PC-9 (cell line): Measurements from ENCODE around the gene NEBL. TPM values are rescaled to one million over a fixed set of nuclear protein-coding genes. Genes with fewer than 3 reads are reported as not detected.

Source experiments
- BruUV-seq: library from RNA; stranded (reverse); fragments of 400-500 nt; replicated peaks from 2 replicates; lab custom pipeline; 2021; lab: Mats Ljungman, UMichigan
- CTCF ChIA-PET: fragments of 300-600 bp; sonication (Branson Sonifier 250); formaldehyde crosslinking; loops from one replicate; lab custom pipeline; 2022; ENCODE audit warnings: antibody characterized with exemption; lab: Charles Lee
- POLR2A ChIA-PET: fragments of 300-600 bp; sonication (Branson Sonifier 250); formaldehyde crosslinking; loops from one replicate; lab custom pipeline; 2022; ENCODE audit warnings: antibody characterized with exemption; ENCODE audit not compliant: unreplicated experiment; lab: Charles Lee
- DNase-seq, 2 experiments: peaks; one replicate each; pipeline versions ENCODE4 v3.0.0 to v3.0.0-alpha.2; 2015 to 2022; ENCODE audit warnings: mixed read lengths in 1 of 2
- H2AFZ ChIP-seq: fragments of 200-600 bp; sonication (generic); 2 replicates; pipeline ENCODE4 v1.8.1; 2017; ENCODE audit warnings: antibody characterized with exemption
- H3F3A ChIP-seq: fragments of 200-600 bp; sonication (generic); 2 replicates; pipeline ENCODE4 v1.8.1; 2017; ENCODE audit warnings: antibody characterized with exemption, mild to moderate bottlenecking, low read depth; ENCODE audit not compliant: insufficient read depth
- H3K27ac ChIP-seq: fragments of 200-600 bp; sonication (generic); 2 replicates; pipeline ENCODE4 v1.6.1; 2016; ENCODE audit warnings: mixed run types
- H3K27me3 ChIP-seq: fragments of 200-600 bp; sonication (generic); 2 replicates; pipeline ENCODE4 v1.6.1; 2016; ENCODE audit warnings: low read depth, mixed run types; ENCODE audit not compliant: insufficient read depth
- H3K36me3 ChIP-seq: fragments of 200-600 bp; sonication (generic); 2 replicates; pipeline ENCODE4 v1.6.1; 2016; ENCODE audit warnings: low read depth, mixed run types
- H3K4me1 ChIP-seq: fragments of 200-600 bp; sonication (generic); replicated peaks from 2 replicates; pipeline ENCODE4 v1.6.1; 2016; ENCODE audit warnings: mixed run types; ENCODE audit not compliant: insufficient read depth
- H3K4me2 ChIP-seq: fragments of 200-600 bp; sonication (generic); 2 replicates; pipeline ENCODE4 v1.6.1; 2017; ENCODE audit warnings: mixed run types
- H3K4me3 ChIP-seq: fragments of 200-600 bp; sonication (generic); 2 replicates; pipeline ENCODE4 v1.6.1; 2016; ENCODE audit warnings: mixed run types
- H3K79me2 ChIP-seq: fragments of 200-600 bp; sonication (generic); 2 replicates; pipeline ENCODE4 v1.6.1; 2017; ENCODE audit warnings: low read depth, mixed run types
- H3K9me2 ChIP-seq: fragments of 200-600 bp; sonication (generic); 2 replicates; pipeline ENCODE4 v1.8.1; 2017; ENCODE audit warnings: mild to moderate bottlenecking; ENCODE audit not compliant: insufficient read depth
- H3K9me3 ChIP-seq: fragments of 200-600 bp; sonication (generic); 2 replicates; pipeline ENCODE4 v1.8.1; 2016; ENCODE audit warnings: low read depth; ENCODE audit not compliant: insufficient read depth
- H4K20me1 ChIP-seq: fragments of 200-600 bp; sonication (generic); 2 replicates; pipeline ENCODE4 v1.8.1; 2017; ENCODE audit not compliant: insufficient read depth
- EZH2 ChIP-seq: fragments of 200-600 bp; sonication (generic); IDR thresholded peaks from 2 replicates; pipeline ENCODE4 v1.8.0; 2017; ENCODE audit warnings: antibody characterized with exemption, low read depth
- intact Hi-C: fragments of 100-400 bp; cut with micrococcal nuclease; formaldehyde crosslinking; loops from one replicate; pipeline ENCODE4 v1.10.0; 2022; ENCODE audit not compliant: unreplicated experiment
- total RNA-seq: library from RNA; stranded (reverse); gene quantifications from 2 replicates; pipeline ENCODE4 v1.2.3, GENCODE V29; 2021
- TF ChIP-seq, protein P1 (sequence below): fragments of 200-600 bp; sonication (generic); conservative IDR thresholded peaks from 2 replicates; pipeline ENCODE4 v1.6.1; 2017; ENCODE audit warnings: mixed run types, antibody characterized with exemption, mild to moderate bottlenecking, moderate library complexity

NEBL gene
- total RNA-seq, 1 experiment from 2014 or later: 22.6 TPM

DNA sequence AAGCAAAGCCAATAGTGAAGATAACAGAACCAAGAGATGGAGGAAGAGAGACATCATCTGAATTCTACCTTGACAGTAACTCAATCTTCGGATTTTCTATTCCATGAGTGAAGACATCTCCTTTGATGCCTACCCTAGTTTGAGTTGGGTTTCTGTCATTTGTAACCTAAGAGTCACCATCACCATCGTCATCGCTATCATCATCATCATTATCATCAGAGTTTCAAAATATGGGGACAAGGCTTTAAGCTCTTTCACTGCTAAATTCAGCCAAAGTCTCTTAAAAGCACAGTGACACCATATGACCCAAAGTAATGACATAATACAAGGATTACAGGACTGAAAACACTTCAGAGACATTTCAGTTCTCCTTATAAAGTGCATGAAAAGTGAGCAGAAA lies 57.2 kb downstream of the NEBL start:
- Histone ChIP-seq H3K9me3 (no peaks in the 10 kb centered on the region), H3K9me2 (no peaks in the 10 kb centered on the region), H3F3A (no peaks in the 10 kb centered on the region), H2AFZ (no peak overlapping the region), H3K27ac (no peak overlapping the region), H3K27me3 (no peaks in the 10 kb centered on the region), H4K20me1 (no peaks in the 10 kb centered on the region), H3K4me1 (no peaks in the 10 kb centered on the region), H3K4me2 (no peak overlapping the region), H3K79me2 (no peaks in the 10 kb centered on the region), H3K36me3 (no peaks in the 10 kb centered on the region), H3K4me3 (no peak overlapping the region)
- POLR2A ChIA-PET: no interaction called here
- no peak for DNase-seq
- CTCF ChIA-PET: no interaction called here
- intact Hi-C loops: no loop called here
- no TSS peak for BruUV-seq
- TF ChIP-seq, protein P1, sequence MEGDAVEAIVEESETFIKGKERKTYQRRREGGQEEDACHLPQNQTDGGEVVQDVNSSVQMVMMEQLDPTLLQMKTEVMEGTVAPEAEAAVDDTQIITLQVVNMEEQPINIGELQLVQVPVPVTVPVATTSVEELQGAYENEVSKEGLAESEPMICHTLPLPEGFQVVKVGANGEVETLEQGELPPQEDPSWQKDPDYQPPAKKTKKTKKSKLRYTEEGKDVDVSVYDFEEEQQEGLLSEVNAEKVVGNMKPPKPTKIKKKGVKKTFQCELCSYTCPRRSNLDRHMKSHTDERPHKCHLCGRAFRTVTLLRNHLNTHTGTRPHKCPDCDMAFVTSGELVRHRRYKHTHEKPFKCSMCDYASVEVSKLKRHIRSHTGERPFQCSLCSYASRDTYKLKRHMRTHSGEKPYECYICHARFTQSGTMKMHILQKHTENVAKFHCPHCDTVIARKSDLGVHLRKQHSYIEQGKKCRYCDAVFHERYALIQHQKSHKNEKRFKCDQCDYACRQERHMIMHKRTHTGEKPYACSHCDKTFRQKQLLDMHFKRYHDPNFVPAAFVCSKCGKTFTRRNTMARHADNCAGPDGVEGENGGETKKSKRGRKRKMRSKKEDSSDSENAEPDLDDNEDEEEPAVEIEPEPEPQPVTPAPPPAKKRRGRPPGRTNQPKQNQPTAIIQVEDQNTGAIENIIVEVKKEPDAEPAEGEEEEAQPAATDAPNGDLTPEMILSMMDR: no peak
- TF ChIP-seq EZH2: no peak

DNA sequence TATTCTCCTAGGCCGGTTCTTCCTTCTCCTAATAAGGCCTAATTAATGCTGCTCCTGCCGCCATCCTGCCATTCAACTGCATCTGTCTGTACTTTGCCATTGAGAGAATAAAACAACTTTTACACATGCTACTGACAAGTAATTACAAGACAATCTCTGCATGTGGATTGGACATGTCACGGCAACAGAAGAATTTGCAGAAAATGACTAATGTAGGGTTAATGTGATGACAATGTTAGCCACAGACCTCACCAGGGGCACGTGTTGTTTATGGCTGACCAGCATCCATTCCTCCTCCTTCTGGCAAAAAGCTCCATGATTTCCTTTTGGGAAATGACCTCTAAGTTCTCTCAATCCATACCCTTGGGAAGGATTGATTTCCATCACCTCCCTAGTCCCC lies 58.0 kb downstream of the NEBL start:
- no peaks in the 10 kb centered on the region for H3K4me1 ChIP-seq
- H3K79me2 ChIP-seq: no peaks in the 10 kb centered on the region
- no peak overlapping the region for H3K4me2 ChIP-seq
- POLR2A ChIA-PET: no interaction called here
- intact Hi-C loops: no loop called here
- H4K20me1 ChIP-seq: no peaks in the 10 kb centered on the region
- TF ChIP-seq, protein P1: no peak
- no peak for TF ChIP-seq EZH2
- no peak overlapping the region for H3K27ac ChIP-seq
- no peaks in the 10 kb centered on the region for H3K9me3 ChIP-seq
- H2AFZ ChIP-seq: no peak overlapping the region
- H3K27me3 ChIP-seq: no peaks in the 10 kb centered on the region
- BruUV-seq: no TSS peak
- CTCF ChIA-PET: no interaction called here
- no peak overlapping the region for H3K4me3 ChIP-seq
- H3K9me2 ChIP-seq: no peaks in the 10 kb centered on the region
- no peaks in the 10 kb centered on the region for H3K36me3 ChIP-seq
- H3F3A ChIP-seq: no peaks in the 10 kb centered on the region
- no peak for DNase-seq

- Histone ChIP-seq H3K4me1 (no peaks in the 10 kb centered on the region), H3F3A (no peaks in the 10 kb centered on the region), H3K4me2 (no peak overlapping the region), H3K79me2 (no peaks in the 10 kb centered on the region), H3K27me3 (no peaks in the 10 kb centered on the region), H3K36me3 (no peaks in the 10 kb centered on the region), H2AFZ (no peak overlapping the region), H3K27ac (no peak overlapping the region), H3K4me3 (no peak overlapping the region), H4K20me1 (no peaks in the 10 kb centered on the region), H3K9me2 (no peaks in the 10 kb centered on the region), H3K9me3 (0 out of 2 replicates have a peak, but pooled peaks cover 3% of the 10 kb centered on the region)
- intact Hi-C loops: no loop called here
- no peak for DNase-seq
- CTCF ChIA-PET: no interaction called here
- POLR2A ChIA-PET: no interaction called here
- no peak for TF ChIP-seq EZH2
- TF ChIP-seq, protein P1: no peak
- BruUV-seq: no TSS peak
These were observed 60.7 kb downstream of the NEBL start for GRCh38 chr10:20836401-20836800.
